RKO (cell line): ENCODE results near the gene MEPCE.

ENCODE experiments used
- DNase-seq: peaks from one replicate; pipeline ENCODE4 v3.0.0-alpha.2; 2016; ENCODE audit warnings: low spot score

Gene MEPCE

DNA sequence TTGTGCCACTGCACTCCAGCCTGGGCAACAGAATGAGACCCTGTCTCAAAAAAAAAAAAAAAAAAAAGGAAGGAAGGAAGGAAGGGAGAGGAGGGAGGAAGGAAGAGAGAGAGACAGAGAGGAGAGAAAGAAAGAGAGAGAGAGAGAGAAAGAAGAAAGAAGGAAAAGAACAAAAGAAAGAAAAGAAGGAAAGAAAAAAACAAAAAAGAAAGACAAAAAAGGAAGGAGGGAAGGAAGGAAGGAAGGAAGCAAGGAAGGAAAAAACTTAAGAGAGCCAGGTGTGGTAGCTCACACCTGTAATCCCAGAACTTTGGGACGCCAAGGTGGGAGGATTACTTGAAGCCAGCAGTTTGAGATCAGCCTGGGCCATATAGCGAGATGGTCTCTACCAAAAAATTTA, 35.2 kb downstream of the MEPCE start:
- no peak for DNase-seq

DNA sequence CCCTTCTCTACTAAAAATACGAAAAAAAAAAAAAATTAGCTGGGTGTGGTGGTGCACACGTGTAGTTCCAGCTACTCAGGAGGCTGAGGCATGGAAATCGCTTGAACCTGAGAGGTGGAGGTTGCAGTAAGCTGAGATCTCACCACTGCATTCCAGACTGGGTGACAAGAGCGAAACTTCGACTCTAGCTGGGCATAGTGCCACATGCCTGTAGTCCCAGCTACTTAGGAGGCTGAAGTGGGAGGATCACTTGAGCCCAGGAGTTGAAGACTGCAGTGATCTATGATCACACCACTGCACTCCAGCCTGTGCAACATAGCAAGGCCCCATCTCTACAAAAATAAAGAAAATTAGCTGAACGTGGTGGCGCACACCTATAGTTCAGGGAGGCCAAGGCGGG, 35.7 kb downstream of the MEPCE start:
- no peak for DNase-seq

DNA sequence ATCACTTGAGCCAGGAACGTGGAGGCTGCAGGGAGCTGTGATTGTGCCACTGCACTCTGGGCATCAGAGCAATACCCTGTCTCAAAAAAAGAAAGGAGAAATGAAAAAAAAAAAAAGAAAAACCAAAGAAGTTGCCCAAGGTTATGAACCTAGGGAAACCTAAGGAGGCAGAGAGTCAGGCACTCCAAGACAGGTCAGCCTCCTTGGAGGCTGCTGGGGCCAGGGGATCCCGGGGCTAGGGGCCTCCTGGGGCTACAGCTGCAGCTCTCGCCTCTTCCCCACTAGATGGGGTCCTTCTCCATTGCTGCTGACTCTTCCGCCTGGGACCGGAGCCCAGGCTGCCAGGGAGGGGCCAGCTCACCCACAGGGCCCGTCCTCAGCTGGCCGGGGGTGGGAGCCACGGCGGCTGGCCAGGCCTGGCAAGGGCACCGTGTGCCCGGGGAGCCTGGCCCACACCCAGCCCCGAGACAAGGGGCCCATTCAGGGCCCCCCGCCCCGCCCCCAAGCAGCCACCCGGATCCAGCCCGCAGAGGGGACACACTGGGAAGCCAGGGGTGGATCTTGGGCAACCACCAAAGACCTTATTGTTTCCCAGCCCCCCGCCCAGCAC, 36.2 kb downstream of the MEPCE start:
- peak; percentile 78 for DNase-seq

DNA sequence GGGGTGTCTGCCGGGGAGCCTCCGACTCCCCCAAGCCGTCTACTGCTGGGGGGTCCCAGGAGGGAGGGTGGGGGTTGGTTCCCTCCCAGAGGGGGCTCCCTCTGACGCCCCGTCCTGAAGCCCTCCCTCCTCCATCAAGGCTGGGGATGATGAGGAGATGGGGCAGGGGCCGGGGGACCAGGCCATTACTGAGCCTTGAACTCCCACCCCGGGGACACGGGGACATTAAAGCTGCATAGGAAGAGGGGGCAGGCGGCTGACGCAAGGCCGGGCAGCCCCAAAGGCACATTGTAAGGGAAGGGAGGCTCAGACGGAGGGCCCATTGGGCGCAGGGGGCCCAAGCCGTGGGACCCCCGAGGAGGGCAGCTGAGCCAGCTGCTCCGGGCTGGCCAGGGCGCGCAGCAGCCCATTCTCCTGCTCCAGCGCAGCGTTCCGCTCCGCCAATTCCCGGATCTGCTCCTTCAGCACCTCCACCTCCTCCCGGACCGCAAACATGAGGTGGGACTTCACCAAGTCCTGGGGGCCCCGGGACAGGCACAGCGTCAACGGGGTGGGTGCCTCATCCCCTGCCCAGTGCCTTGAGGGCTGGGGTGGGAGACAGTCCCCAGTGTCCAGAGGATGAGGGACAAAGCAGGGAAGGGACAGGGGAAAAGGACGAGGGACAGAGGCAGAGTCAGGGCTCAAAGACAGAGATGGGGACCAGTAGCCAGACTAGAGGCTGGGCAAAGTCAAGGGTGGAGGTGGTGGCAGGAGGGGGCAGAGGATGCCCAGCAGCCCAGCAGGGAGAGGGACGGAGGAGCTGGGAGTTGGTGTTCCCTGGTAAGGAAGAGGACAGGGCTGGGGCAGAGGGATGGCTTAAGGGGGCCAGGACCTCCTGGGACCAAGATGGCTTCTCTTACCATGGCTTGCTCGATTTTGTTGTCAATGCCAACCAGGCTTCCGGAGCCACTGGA, 37.3 kb downstream of the MEPCE start:
- DNase-seq = no peak

DNA sequence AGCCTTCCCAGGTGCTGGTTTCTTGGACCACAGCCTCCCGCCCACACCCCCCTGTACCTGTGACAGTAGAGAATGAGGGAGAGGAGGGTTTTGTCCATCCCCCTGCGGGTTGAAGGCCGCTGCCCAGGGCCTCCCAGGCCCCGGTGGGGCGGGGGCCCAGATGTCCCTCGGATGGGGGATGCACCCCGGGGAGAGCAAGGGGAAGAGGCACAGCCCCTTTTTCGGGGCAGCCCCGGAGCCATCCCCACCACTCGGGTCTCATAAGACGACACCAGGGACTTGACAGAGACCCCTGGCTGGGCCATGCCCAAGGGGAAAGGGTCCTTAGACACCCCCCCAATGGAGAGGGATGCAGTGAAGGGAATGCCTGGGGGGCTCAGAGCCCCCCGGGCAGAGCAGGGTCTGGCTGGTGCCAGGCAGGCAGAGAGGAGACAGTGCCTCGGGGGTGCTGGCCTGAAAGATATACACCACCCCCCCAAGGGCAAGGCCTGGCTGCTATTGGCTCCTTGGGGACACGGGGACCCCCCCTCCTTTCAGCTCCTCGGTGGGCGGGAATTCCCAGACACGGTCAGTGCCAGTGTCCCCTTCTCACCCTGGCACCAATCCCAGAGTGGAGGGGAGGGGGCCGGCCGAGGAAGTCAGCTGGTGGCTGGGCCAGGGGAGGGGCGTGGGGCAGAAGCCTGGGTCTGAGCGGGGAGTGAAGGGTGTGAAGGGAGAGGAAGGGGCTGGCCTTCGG, 38.2 kb downstream of the MEPCE start:
- no peak for DNase-seq

DNA sequence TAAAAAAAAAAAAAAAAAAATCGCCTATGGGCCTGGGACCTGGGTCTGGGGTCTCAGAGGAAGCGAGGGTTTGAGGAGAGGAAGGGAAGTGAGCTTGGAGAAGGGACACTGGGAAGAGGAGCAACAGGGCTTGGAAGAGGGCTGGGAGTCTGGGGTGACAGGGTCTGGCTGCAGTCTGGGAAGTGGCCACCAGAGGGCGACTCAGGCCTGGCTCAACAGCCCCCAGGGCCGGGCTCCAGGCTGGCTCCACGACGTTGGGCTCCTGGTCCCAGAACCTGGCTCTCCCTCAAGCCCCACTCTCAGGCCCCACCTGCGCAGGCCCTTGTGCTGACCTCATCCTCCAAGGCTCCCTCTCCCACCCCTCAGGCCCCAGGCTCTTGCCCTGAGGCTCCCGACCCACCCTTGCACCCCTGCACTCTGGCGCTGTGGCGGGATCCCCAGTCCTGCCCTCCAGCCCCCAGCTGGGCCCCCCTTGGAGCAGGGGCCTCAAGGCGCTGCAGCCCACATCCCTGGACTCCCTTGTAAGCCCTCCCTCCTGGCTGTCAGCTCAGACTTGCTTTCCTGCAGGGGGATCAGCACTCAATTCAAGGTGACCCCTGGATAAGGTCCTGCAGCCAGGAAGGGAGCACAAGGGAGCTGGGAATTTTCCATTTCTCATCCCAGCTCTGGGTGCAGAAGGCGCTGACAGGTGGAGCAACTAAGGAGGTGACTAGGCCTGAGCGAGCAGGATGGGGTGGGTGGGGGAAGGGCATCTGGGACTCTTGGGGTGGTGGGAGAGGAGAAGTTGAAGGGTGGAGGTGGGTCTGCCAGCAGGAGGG, 39.8 kb downstream of the MEPCE start:
- DNase-seq = peak; percentile 79

DNA sequence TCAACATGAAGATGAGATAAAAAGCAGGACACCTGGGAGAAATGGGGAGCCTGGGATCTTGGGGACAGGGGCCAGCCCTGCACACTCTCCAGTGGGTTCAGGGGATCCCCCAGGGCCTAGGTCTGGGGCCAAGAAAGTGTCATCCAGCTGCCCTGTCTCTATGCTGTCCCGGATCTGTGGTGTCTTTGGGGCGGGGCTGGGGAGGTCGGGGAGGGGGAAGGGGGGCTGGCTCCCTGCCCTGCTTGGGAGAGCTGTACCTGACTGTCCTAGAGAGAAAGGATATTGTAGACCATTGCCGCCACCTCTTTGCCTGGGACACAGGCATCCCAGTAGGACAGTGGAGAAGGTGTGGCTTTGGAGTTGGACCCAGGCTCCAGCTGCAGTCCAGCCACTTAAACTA, 41.4 kb downstream of the MEPCE start:
- DNase-seq = no peak

DNA sequence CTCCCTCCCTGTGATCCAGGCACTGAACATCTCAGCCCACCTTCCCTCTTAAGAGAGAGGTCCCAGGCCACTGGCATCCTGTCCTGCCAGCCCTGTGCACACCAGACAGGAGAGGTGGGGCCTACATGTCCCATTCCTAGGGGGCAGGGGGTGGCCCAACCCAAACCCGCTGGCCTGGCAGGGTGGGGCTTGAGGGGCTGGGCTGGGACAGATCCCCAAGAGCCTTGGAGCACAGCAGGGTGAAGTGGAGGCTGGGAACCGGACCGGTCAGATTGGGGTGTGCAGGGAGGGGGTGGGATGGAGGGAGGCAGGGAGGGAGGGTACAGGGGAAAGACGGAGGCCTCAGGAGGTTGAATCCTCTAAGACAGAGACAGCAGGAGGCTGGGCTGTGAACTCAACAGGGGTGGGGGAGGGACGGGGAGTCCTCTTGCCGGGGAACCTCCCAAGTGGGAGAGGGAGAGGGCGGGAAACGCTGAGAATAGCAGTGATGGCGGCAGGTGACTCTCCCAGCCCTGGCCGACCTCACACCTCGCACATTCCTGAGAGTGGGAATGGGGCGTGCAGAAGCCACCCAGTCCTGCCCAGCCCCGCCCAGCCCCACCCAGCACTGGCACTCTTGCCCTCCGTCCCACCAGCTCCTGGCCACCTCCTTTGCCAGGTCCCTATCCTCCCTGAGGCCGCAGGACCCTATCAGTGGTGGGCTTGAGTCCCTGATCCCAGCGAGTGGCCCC, 42.7 kb downstream of the MEPCE start:
- no peak for DNase-seq

DNA sequence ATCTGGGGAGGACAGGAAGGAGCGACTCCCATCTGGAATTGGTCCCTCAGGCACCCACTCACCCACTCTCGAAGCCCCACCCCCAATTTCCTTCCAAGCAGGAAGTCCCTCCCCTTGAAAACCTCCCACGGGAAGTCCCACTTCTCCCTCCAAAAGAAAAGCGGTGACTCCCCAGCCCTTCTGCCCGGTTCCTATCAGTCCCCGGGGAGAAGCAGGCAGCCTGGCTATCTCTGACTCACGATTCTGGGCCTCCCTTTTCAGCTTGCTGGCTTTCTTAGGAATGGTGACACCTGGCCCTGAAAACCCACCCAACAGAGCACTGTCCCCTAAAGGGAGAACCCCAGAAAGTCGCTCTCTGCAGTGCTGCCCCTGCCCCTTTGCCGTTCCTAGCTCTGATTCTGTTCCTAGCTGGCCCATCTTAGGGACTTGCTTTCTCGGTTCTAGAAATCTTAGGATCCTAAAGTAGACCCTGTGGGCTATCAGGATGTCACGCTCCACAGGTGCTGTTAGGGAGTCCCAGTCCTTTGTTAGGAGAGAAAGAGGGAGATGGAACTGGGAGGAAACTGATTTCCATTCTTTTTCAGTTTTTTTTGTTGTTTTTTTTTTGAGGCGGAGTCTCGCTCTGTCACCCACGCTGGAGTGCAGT, 43.3 kb downstream of the MEPCE start:
- DNase-seq = no peak

DNA sequence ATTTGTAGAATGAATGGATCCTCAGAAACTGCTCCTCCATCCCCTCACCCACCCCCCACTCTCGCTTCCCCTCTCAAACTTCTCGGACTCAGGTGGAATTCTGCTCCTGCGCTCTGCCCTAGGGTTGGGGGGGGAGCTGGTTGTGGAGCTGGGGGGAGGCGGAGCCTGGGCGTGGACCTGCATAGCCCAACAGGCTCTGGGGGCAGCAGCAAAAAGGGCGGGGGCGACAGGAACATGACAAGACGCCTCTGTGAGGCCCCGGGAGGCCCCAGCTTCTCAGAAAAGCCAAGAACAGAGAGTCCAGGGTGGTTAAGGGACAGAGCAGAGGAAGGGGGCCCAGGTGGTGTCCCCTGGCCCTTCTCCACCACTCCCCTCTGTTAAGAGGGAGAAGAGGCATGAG, 45.9 kb downstream of the MEPCE start:
- DNase-seq = no peak

DNA sequence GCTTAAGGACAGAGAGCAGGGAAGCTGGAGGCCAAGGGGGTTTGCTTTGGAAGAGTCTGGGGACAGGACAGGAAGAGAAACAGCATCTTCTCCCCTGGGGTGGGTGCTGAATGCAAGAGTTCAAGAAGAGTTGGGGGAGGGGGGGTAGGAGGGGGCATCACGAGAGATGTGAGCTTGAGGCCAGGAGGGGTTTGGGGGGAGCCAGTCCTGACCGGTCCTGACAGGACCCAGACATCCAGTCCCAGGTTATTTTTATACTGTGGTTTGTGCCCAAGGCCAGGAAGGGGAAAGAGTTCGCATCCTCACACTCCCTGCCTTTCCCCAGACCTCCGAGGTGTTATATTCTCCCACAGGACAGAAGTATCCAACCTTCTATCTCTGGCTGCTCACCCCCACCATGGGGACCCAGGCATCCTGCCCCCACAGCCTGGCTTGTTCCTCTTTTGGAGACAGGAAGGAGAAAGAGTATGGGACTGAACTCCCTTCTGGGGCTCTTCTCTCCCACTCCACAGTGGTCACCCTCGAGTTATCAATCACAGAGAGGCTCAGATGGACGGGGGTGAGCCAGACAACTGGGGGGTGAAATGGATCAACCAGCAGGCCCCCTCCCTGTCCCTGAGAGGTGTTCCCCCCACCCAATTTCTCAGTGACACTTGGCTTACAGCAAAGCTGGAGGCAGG, 46.6 kb downstream of the MEPCE start:
- no peak for DNase-seq

DNA sequence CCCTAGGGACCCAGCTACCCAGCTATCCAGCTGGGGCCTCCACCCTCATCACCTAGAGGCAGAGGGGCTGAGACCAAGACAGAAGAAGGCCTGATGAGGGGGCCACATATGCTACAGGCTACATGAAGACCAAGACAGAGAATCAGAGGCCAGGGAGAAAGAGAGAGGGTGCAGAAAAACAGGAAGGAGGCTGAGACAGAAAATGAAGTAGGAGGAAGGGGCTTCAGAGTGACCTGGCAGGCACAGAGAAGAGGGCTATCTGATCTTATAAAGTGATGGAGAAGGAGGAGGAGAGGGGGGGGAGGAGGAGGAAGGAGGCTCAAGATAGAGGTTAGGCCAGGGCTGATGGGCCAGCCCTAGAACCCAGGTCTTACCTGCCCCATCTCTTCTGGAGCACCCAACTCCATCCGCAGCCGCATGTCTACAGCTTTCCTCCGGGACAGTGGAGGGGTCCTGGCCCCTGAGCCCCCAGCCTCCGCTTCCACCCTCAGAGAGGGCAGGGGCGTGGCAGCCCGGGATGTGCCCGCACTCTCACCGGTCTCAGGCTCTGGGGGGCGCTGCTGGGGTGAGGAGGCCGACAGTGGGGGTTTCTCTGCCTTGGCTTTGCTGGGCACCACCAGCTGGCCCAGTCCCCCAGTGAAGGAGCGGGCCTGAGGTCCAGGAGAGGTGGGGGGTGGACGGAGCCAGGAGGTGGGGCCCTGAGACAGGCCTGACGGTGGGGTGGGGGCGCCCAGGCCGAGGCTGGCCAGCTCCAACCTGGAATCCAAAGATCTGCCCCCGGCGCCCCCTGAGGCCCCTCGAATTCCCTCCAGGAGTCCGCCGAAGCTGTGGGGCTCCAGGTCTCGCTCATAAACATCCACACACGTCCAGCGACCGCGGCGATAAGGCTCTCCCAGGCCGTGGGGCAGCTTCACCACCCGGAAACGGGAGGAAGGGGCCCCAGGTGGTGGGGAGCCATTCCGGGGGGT, 47.6 kb downstream of the MEPCE start:
- DNase-seq = peak; percentile 51

DNA sequence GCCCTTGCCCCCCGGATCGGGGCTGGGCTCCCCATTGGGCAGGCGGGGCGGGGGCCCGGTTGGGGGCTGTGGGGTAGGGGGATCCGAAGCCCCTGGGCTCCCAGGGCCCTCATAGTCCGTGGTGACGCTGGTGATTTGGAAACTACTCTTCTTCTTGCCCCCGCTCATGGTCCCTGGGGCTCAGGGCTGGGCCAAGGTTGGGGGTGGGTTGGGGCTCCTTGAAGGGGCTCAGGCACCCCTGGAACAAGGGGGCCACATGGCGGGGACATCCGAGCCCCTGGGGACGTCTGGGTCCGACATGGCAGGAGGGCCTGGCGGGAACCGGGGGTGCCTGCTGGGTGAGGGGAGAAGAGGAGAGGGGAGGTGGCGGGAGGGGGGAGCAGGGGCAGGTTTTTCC, 48.2 kb downstream of the MEPCE start:
- no peak for DNase-seq

DNA sequence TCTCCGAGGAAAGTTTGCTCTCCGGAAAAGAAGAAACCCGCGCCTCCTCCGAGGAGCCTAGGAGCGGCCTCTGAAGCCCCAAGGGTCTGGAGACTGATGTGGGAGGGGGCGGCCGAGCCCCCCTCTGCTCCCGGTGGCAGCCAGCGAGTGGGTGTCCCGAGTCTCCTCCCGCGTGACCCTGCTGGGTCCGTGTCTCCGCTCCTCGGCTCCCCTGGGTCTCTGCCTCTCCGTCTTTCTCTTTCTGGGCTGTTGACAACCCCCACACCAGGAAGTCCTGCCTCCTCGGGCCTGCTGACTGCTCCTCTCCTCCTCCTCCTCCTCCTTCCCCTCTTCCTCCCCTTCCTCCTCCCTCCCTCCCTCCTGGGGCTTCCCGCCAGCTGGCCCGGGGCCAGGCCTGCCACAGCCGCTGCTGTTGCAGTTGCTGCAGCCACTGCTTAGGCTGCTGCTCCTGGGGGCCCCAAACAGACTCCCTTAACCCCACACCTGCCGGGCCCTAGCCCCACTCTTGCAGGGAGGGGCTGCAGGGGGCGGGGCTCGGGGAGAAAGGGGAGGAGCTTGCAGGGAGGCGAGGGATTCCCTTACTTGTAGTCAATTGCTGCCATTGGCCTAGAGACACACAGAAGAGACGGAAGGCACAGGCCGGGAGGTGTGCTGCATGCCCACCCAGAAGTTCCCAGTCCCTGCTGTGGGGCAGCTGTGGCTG, 49.5 kb downstream of the MEPCE start, which contains the start of gene TSC22D4:
TSS of gene TSC22D4 (minus strand) at position 257 of the 703 bp plus-strand sequence. CDS start 1,176 bp downstream, outside the sequence.
- DNase-seq = peak; percentile 95

DNA sequence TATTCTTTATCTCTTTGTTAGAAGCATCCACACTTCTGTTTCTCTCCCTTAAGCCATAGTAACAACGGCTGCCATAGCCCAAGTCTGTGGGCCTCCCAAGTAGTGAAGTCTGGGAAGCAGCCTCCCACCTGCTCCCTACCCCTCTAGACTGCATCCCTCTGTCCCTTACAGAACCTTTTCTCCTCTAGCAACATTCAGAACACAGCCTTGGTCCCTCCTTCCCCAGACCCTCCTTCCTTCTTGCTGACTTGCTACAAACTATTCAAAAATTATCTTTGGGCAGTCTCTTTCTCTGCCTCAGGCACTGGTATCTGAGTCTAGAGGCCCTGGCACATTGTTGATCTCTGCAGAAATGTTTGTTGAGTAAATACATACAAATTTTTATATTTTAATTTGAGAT, 51.8 kb downstream of the MEPCE start:
- DNase-seq = no peak

DNA sequence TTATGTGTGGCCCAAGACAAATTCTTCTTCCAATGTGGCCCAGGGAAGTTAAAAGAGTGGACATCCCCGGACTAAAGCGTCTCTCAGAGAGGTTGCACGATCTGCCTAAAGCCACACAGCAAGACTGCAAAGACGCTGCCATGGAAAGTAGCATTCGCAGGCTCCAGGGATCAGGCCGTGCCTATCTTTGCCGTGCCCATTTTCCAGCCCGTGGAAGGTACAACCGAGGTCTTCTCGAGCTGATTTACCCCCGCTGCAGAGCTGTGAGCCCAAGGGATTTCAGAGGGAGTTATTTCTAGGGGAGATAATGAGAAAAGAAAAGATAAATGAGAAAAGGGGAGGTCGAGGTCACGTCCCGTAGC, 53.1 kb downstream of the MEPCE start:
- no peak for DNase-seq

DNA sequence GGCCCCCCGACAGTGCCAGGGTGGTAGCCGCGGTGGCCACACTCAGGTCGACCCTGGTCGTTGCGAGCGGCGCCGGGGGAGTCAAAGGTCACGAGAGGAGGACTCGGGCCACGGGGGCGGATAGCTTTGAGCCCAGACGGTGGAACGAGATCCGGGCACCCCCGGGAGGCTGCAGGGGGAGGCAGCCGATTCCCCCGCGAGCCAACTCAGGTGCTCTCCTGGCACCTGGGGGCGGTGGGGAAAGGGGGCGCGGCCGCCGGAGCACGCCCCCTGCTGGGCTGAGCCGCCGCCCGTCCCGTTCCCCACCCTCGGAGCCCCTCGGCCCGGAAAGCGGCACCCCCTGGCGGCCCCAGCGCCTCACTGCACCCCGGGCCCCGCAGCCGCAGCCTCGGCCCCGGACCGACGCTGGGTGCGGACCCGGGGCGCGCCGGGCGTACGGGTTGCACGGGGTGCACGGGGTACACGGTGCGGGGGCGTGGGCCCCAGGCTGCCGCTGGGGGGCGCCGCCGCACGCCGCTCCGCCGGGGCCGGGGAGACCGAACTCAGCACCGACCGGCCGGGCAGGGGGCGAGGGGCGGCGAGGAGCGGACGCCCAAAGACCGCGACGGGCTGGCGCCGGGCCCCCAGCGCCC, 53.6 kb downstream of the MEPCE start:
- DNase-seq = peak; percentile 64
